Neural cell (in vitro differentiated cells): Measurements from ENCODE around the gene SUGCT.

Experiments used
- POLR2AphosphoS5 ChIP-seq: IDR thresholded peaks from 2 replicates; pipeline ENCODE4 v1.6.1; 2012
- RAD21 ChIP-seq: fragments of 450-650 bp; conservative IDR thresholded peaks from 2 replicates; pipeline ENCODE4 v1.6.1; 2014; ENCODE audit warnings: antibody characterized with exemption, mild to moderate bottlenecking, moderate library complexity
- SMC3 ChIP-seq: fragments of 450-650 bp; conservative IDR thresholded peaks from 2 replicates; pipeline ENCODE4 v1.6.1; 2014; ENCODE audit warnings: antibody characterized with exemption, mild to moderate bottlenecking, moderate library complexity; ENCODE audit not compliant: poor library complexity
- TAF1 ChIP-seq: IDR thresholded peaks from 2 replicates; pipeline ENCODE4 v1.6.1; 2012; ENCODE audit warnings: low read depth
- TF ChIP-seq, protein P1 (sequence below): fragments of 450-650 bp; IDR thresholded peaks from 2 replicates; pipeline ENCODE4 v1.5.1; 2014; ENCODE audit warnings: antibody characterized with exemption, mild to moderate bottlenecking, moderate library complexity; ENCODE audit not compliant: poor library complexity, severe bottlenecking

DNA sequence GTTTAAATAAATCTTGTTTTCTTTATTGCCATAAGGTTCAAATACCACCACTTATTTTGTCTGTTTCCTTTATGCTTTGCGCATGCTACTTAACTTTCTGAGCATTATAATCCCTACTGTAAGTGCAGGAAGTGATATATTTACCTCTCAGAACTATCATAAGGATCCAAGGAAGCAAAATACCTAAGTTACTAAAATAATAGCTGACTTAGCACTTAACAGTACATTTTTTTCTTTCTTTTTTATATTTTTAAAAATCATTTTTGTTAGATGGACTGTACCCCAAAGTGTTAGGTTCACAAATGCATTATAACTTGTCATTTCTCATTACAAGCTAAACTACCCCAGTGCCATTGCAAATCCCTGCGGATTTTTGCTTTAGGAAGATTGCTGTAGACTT lies 663.8 kb downstream of the SUGCT start:
- TF ChIP-seq, protein P1, sequence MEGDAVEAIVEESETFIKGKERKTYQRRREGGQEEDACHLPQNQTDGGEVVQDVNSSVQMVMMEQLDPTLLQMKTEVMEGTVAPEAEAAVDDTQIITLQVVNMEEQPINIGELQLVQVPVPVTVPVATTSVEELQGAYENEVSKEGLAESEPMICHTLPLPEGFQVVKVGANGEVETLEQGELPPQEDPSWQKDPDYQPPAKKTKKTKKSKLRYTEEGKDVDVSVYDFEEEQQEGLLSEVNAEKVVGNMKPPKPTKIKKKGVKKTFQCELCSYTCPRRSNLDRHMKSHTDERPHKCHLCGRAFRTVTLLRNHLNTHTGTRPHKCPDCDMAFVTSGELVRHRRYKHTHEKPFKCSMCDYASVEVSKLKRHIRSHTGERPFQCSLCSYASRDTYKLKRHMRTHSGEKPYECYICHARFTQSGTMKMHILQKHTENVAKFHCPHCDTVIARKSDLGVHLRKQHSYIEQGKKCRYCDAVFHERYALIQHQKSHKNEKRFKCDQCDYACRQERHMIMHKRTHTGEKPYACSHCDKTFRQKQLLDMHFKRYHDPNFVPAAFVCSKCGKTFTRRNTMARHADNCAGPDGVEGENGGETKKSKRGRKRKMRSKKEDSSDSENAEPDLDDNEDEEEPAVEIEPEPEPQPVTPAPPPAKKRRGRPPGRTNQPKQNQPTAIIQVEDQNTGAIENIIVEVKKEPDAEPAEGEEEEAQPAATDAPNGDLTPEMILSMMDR: no peak
- TF ChIP-seq SMC3 (no peak), TAF1 (no peak), RAD21 (no peak), POLR2AphosphoS5 (no peak)
